ENCODE results near the gene OLFML3. TPM values are rescaled to one million over a fixed set of nuclear protein-coding genes. Genes with fewer than 3 reads are reported as not detected.

OLFML3 gene, protein sequence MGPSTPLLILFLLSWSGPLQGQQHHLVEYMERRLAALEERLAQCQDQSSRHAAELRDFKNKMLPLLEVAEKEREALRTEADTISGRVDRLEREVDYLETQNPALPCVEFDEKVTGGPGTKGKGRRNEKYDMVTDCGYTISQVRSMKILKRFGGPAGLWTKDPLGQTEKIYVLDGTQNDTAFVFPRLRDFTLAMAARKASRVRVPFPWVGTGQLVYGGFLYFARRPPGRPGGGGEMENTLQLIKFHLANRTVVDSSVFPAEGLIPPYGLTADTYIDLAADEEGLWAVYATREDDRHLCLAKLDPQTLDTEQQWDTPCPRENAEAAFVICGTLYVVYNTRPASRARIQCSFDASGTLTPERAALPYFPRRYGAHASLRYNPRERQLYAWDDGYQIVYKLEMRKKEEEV
- total RNA-seq = 10 to 100 TPM; 39.5 to 99.5 (median 45.2) TPM

- TF ChIP-seq CTCF (IDR thresholded peaks at IDR 0.05; ENCODE audit: low read depth) = no peak
These were observed at the start of gene OLFML3 for GRCh38 chr1:113978863-113979702. Gene OLFML3 (plus strand): TSS chr1:113979474. CDS start chr1:113979517, 43 bp downstream.

DNA sequence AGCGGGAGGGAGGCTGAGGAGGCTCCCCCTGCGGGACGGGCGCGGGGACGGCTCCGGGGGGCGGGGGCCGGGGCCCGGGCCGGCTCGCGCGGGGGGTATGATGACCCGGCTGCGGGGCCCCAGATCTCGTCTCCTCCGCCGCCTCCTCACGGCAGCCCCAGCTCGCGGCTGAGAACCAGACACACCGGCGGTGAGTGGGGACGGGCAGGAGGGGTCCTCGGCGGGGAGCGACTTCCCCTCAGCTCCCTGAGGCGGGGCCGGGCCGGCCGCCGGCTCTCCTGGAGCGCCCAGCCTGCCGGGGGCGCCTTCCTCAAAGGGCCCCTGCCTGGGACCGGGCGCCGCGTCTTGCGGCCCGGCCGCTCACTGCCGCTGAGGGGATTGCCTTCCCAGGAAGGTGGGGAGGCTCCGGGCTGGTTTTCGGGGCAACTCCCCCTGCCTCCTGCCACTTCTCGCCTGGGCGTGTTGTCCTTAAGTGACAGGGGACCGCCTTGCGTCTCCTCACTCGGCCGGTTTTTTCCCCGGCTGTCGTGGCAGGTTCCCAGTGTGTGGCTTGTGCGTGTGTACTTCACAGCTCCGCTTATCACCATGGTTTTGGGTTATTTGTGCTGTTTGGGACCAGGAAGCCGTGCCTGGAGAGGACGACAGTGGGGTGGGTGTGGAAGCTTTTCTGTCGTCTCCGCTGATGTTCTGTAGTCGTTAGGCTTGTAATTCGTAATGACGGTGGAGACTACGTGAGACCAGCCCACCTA is 49.4 kb upstream of the OLFML3 start:
- no peak for TF ChIP-seq CTCF (IDR thresholded peaks at IDR 0.05; ENCODE audit: low read depth)

DNA sequence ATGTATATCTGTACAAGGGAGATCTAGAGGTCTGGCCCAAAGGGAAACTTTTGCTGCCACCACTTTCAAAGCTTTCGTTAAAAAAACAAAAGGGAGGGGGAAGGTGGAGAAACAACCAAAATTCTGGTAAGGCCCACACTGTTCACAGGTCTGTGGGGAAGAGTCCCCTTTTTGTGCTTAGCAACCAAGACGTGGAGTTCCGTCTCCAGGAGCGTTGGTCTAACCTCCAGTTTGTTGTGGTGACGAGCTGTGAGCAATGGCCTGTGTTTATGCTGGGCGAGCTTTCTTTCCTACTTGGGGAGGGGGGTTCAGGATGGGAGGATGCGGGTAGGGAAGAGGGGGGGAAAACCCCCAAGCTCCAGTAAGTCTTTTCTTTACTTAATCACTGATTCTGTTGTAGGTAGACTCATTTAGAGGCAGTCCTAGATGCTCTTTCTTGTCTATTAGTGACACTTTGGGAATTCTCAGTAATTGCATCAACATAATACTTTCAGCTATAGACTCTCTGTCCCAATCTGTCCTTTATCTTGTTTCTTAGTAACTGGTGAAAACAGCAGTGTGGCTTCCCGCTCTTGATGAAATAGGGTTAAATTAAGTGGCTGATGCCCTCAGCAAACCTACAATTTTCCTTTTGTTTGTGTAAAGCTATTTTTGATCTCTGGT is 48.6 kb upstream of the OLFML3 start:
- TF ChIP-seq CTCF (IDR thresholded peaks at IDR 0.05; ENCODE audit: low read depth) = no peak

GRCh38 chr1:113931451-113931851 is 47.8 kb upstream of the OLFML3 start:
- TF ChIP-seq CTCF (IDR thresholded peaks at IDR 0.05; ENCODE audit: low read depth) = no peak

GRCh38 chr1:113934006-113934405 is 45.3 kb upstream of the OLFML3 start:
- TF ChIP-seq CTCF (IDR thresholded peaks at IDR 0.05; ENCODE audit: low read depth) = no peak

GRCh38 chr1:113934511-113935055 is 44.7 kb upstream of the OLFML3 start:
- TF ChIP-seq CTCF (IDR thresholded peaks at IDR 0.05; ENCODE audit: low read depth) = no peak
